HEK293 (cell line): ENCODE measurements around the gene FUT6.

ENCODE experiments used
- PATZ1 ChIP-seq: fragments of 450-650 bp; formaldehyde crosslinking; IDR thresholded peaks from 2 replicates; pipeline ENCODE4 v1.5.1; 2016; ENCODE audit warnings: missing biosample characterization, missing genetic modification characterization
- REST ChIP-seq: fragments of 450-650 bp; formaldehyde crosslinking; IDR thresholded peaks from 2 replicates; pipeline ENCODE4 v1.5.1; 2016; ENCODE audit warnings: missing biosample characterization, missing genetic modification characterization
- ZIC2 ChIP-seq: fragments of 450-650 bp; formaldehyde crosslinking; IDR thresholded peaks from 2 replicates; pipeline ENCODE4 v1.5.1; 2016; ENCODE audit warnings: missing biosample characterization, missing genetic modification characterization
- ZNF140 ChIP-seq: fragments of 450-650 bp; formaldehyde crosslinking; IDR thresholded peaks from 2 replicates; pipeline ENCODE4 v1.5.1; 2016; ENCODE audit warnings: missing biosample characterization, missing genetic modification characterization
- ZNF274 ChIP-seq, 2 experiments: fragments of 200-500 bp in 1 of 2; fragments of 450-650 bp in 1 of 2; sonication (Bioruptor generic) in 1 of 2; formaldehyde crosslinking in 1 of 2; IDR thresholded peaks; 2 replicates each; pipeline versions ENCODE4 v1.5.1 to v1.6.1; 2014 to 2016; ENCODE audit warnings: borderline replicate concordance in 1 of 2, inconsistent platforms in 1 of 2, low read length in 1 of 2, missing biosample characterization in 1 of 2, missing genetic modification characterization in 1 of 2
- ZNF311 ChIP-seq: fragments of 450-650 bp; formaldehyde crosslinking; IDR thresholded peaks from 2 replicates; pipeline ENCODE4 v1.5.1; 2017; ENCODE audit warnings: missing biosample characterization, missing genetic modification characterization, borderline replicate concordance
- ZNF335 ChIP-seq: fragments of 450-650 bp; formaldehyde crosslinking; conservative IDR thresholded peaks from 2 replicates; pipeline ENCODE4 v1.5.1; 2016; ENCODE audit warnings: missing biosample characterization, missing genetic modification characterization
- ZNF837 ChIP-seq: fragments of 450-650 bp; formaldehyde crosslinking; IDR thresholded peaks from 2 replicates; pipeline ENCODE4 v1.5.1; 2016; ENCODE audit warnings: missing biosample characterization, missing genetic modification characterization
- TF ChIP-seq, protein P1 (sequence below): fragments of 450-650 bp; formaldehyde crosslinking; IDR thresholded peaks from 2 replicates; pipeline ENCODE4 v1.5.1; 2016; ENCODE audit warnings: missing biosample characterization, missing genetic modification characterization
- TF ChIP-seq, protein P2 (sequence below): fragments of 450-650 bp; formaldehyde crosslinking; IDR thresholded peaks from 2 replicates; pipeline ENCODE4 v1.5.1; 2017; ENCODE audit warnings: missing biosample characterization, missing genetic modification characterization

GRCh38 chr19:5850189-5850588 is 10.7 kb upstream of the FUT6 start:
- TF ChIP-seq, protein P1, sequence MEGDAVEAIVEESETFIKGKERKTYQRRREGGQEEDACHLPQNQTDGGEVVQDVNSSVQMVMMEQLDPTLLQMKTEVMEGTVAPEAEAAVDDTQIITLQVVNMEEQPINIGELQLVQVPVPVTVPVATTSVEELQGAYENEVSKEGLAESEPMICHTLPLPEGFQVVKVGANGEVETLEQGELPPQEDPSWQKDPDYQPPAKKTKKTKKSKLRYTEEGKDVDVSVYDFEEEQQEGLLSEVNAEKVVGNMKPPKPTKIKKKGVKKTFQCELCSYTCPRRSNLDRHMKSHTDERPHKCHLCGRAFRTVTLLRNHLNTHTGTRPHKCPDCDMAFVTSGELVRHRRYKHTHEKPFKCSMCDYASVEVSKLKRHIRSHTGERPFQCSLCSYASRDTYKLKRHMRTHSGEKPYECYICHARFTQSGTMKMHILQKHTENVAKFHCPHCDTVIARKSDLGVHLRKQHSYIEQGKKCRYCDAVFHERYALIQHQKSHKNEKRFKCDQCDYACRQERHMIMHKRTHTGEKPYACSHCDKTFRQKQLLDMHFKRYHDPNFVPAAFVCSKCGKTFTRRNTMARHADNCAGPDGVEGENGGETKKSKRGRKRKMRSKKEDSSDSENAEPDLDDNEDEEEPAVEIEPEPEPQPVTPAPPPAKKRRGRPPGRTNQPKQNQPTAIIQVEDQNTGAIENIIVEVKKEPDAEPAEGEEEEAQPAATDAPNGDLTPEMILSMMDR (tag by site-specific recombination): no peak
- no peak for TF ChIP-seq ZNF274 (IDR thresholded peaks at IDR 0.05; ENCODE audit: low read length)
- TF ChIP-seq ZNF274 (tag by site-specific recombination; IDR thresholded peaks at IDR 0.05; ENCODE audit: borderline replicate concordance): no peak
- no peak for TF ChIP-seq ZNF311 (tag by site-specific recombination)
- no peak for TF ChIP-seq ZIC2 (tag by site-specific recombination)
- no peak for TF ChIP-seq PATZ1 (tag by site-specific recombination)
- TF ChIP-seq, protein P2, sequence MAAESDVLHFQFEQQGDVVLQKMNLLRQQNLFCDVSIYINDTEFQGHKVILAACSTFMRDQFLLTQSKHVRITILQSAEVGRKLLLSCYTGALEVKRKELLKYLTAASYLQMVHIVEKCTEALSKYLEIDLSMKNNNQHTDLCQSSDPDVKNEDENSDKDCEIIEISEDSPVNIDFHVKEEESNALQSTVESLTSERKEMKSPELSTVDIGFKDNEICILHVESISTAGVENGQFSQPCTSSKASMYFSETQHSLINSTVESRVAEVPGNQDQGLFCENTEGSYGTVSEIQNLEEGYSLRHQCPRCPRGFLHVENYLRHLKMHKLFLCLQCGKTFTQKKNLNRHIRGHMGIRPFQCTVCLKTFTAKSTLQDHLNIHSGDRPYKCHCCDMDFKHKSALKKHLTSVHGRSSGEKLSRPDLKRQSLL (tag by site-specific recombination): no peak
- no peak for TF ChIP-seq ZNF837 (tag by site-specific recombination)
- TF ChIP-seq REST (tag by site-specific recombination): no peak
- TF ChIP-seq ZNF335 (tag by site-specific recombination): no peak
- no peak for TF ChIP-seq ZNF140 (tag by site-specific recombination)
